Epithelial cell of proximal tubule (primary cell): ENCODE results near the gene ABAT. TPM values are rescaled to one million over a fixed set of nuclear protein-coding genes. Genes with fewer than 3 reads are reported as not detected.

ENCODE experiments used
- DNase-seq: peaks from one replicate; pipeline ENCODE4 v3.0.0-alpha.2; 2011; ENCODE audit warnings: low read depth
- H3K4me3 ChIP-seq: 2 replicates; pipeline ENCODE4 v1.5.1; 2011; ENCODE audit warnings: low read depth, mild to moderate bottlenecking, low read length
- CTCF ChIP-seq: conservative IDR thresholded peaks from 2 replicates; pipeline ENCODE4 v1.5.1; 2012; ENCODE audit warnings: low read depth, mild to moderate bottlenecking, low read length
- total RNA-seq: library from RNA; depleted of rRNA; stranded (reverse); fragments of >200 nt; gene quantifications from 2 replicates; pipeline ENCODE4 v1.2.3, GENCODE V29; 2015

The ABAT gene
- total RNA-seq, 1 donor from 2014 or later: 3.9 TPM

DNA sequence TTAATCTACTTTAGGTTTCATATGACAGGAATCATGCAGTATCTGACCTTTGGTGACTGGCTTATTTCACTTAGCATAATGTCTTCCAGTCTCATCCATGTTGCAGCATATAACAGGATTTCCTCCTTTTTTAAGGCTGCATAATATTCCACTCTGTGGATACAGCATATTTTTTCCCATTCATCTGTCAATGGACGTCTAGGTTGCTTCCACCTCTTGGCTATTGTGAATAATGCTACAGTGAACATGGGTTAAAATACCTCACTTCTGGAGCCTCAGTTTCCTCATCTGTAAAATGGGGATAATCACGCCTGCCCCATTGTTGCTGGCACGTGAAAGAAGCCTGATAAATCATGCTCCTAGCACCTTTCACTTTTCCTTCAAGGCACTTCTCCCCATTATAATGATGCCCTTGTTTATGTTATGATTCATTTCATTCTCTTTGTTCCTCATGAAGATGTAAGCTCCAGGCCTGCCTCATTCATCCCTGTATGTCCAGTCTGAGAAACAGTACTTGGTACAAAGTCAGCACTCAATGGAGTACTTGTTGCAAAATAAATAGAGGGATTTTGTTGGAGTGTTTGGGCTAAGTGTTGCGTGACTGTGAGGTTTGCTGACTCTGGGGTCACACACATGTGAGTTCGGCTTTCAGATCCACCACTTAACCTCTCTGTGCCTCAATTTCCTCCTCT, 59.6 kb downstream of the ABAT start:
- no peak overlapping the region for H3K4me3 ChIP-seq
- TF ChIP-seq CTCF: no peak
- DNase-seq: no peak

- H3K4me3 ChIP-seq: no peak overlapping the region
- no peak for DNase-seq
- TF ChIP-seq CTCF: no peak
Observed at GRCh38 chr16:8735574-8735973, 61.2 kb downstream of the ABAT start.

- no peak overlapping the region for H3K4me3 ChIP-seq
- TF ChIP-seq CTCF: no peak
- no peak for DNase-seq
Observed at GRCh38 chr16:8736123-8736668, 61.8 kb downstream of the ABAT start.

DNA sequence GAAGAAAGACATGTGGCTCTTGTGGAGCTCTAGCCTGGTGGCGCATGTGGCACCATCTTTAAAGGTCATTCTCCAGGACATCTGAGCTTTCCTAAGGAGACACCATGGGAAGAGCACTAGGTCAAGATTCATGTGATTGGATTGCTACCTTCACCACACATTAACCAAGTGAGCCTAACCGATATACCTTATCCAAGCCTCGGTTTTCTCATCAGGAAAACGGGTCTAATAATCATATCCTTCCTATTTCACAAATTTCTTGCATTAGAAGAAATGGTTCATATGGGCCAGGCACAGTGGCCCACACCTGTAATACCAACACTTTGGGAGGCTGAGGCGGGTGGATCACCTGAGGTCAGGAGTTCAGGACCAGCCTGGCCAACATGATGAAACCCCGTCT, 64.7 kb downstream of the ABAT start:
- no peak for TF ChIP-seq CTCF
- no peak for DNase-seq
- no peak overlapping the region for H3K4me3 ChIP-seq

GRCh38 chr16:8739989-8740704, 65.7 kb downstream of the ABAT start:
- no peak for DNase-seq
- no peak for TF ChIP-seq CTCF
- no peak overlapping the region for H3K4me3 ChIP-seq

- TF ChIP-seq CTCF: no peak
- DNase-seq: no peak
- H3K4me3 ChIP-seq: no peak overlapping the region
Observed at GRCh38 chr16:8740775-8741355, 66.4 kb downstream of the ABAT start.
